GM10248 (cell line): ENCODE data around the gene BAMBI.

Source experiments
- CTCF ChIA-PET: fragments of 300-600 bp; sonication (Branson Sonifier 250); formaldehyde crosslinking; extraction: SDS; loops from one replicate; lab custom pipeline; 2021; ENCODE audit warnings: antibody characterized with exemption; lab: Yijun Ruan, JAX
- POLR2A ChIA-PET: fragments of 350-650 bp; sonication (Branson Sonifier 250); formaldehyde crosslinking; extraction: SDS; loops from one replicate; lab custom pipeline; 2020; ENCODE audit warnings: antibody characterized with exemption; lab: Yijun Ruan, JAX
- DNase-seq: peaks from one replicate; pipeline ENCODE4 v3.0.0; 2012; ENCODE audit errors: extremely low spot score
- TF ChIP-seq, protein P1 (sequence below): IDR thresholded peaks from 2 replicates; pipeline ENCODE4 v1.5.1; 2012; ENCODE audit warnings: mild to moderate bottlenecking, low read depth; ENCODE audit errors: extremely low read depth, missing control alignments, control extremely low read depth

The BAMBI gene

DNA sequence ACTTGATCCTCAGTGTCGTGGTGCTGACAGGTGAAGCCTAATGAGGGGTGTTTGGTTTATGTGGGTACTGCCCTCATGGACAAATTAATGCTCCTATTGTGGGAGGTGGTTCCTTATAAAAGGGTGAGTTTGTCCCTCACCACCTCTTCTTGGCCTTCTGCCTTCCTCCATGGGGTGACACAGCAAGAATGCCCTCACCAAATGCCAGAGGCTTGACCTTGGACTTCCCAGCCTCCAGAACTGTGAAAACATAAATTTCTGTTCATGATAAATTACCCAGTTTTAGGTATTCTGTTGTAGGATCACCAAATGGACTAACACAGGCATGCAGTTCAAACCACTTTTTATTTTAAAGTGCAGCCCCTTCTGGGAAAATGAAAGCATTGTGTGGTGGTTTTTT lies 39.4 kb downstream of the BAMBI start:
- CTCF ChIA-PET = no interaction called here
- TF ChIP-seq, protein P1, sequence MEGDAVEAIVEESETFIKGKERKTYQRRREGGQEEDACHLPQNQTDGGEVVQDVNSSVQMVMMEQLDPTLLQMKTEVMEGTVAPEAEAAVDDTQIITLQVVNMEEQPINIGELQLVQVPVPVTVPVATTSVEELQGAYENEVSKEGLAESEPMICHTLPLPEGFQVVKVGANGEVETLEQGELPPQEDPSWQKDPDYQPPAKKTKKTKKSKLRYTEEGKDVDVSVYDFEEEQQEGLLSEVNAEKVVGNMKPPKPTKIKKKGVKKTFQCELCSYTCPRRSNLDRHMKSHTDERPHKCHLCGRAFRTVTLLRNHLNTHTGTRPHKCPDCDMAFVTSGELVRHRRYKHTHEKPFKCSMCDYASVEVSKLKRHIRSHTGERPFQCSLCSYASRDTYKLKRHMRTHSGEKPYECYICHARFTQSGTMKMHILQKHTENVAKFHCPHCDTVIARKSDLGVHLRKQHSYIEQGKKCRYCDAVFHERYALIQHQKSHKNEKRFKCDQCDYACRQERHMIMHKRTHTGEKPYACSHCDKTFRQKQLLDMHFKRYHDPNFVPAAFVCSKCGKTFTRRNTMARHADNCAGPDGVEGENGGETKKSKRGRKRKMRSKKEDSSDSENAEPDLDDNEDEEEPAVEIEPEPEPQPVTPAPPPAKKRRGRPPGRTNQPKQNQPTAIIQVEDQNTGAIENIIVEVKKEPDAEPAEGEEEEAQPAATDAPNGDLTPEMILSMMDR = no peak
- POLR2A ChIA-PET = no interaction called here
- DNase-seq = no peak

DNA sequence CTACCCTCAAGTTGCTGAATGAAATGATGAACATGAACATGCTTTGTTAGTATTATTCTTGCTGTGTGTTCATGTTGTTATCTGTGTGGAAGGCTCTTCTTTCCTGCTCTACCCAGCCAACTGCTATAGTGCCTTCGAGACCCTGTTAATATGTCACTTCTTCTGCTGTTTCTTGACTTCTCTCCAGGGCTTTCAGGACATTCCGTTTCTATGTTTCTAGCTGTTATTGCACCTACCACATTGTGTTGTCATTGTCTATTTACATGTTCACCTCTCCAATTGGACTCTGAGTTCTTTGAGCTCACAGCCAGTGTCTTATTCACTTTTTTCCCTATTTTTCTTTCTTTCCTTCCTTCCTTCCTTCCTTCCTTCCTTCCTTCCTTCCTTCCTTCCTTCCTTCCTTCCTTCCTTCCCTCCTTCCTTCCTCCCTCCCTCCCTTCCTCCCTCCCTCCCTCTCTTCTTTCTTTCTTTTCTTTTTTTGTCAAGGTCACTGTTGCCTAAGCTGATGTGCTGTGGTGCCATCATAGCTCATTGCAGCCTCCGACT lies 40.4 kb downstream of the BAMBI start:
- DNase-seq = no peak
- CTCF ChIA-PET = no interaction called here
- POLR2A ChIA-PET = no interaction called here
- TF ChIP-seq, protein P1 = no peak

DNA sequence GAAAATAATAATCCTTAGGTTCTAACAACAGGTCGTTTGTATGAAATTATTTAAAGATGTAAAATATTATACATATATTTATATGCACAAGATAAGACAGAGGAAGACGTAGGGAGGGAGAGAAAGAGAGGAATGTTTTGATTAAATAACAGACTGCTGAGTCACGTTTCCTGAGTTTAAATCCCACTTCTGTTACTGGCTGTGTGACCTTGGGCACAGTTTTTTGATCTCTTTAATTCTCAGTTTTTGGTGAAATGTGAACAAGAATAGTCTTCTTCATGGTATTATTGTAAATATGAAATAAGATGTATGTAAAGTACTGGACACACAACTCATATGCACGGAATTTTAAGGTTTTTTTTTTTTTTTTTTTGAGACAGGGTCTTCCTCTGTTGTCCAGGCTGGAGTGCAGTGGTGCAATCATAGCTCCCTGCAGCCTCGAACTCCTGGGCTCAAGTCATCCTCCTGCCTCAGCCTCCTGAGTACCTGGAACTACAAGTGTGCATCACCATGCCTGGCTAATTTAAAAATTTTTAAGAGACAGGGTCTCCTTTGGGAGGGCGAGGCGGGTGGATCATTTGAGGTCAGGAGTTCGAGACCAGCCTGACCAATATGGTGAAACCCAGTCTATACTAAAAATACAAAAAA lies 42.6 kb downstream of the BAMBI start:
- TF ChIP-seq, protein P1 = no peak
- ChIA-PET CTCF (no interaction called here), POLR2A (no interaction called here)
- no peak for DNase-seq

DNA sequence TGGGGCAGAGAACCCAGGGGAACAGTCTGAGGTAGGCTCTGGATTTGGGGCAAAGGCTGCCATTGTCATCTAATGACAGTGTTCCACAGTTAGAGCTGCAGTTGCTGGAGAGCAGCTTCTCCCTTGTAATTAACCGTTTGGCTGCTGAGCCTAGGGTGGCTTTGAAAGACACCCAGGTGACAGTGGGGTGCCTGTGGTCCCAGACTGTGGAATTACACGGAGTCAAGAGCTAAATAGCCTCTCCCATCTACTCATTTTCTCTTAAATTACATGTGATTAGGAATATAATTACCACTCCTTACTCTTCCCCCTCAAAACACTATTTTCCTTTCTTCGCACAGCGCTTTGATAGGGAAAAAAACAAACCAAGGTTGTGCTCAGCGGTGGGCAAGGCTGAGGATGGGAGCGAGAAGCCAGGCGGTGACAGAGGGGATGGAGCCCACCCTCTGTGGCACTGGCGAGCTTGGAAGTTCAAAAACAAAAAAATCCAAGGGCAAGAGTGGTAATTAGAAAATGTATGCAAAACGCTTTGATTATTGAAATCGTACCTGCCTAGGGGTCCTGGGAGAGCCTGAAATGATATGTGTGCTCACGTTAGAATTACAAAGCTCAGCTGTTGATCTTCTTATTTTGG lies 44.1 kb downstream of the BAMBI start:
- no peak for DNase-seq
- ChIA-PET CTCF (no interaction called here), POLR2A (no interaction called here)
- TF ChIP-seq, protein P1 = no peak

DNA sequence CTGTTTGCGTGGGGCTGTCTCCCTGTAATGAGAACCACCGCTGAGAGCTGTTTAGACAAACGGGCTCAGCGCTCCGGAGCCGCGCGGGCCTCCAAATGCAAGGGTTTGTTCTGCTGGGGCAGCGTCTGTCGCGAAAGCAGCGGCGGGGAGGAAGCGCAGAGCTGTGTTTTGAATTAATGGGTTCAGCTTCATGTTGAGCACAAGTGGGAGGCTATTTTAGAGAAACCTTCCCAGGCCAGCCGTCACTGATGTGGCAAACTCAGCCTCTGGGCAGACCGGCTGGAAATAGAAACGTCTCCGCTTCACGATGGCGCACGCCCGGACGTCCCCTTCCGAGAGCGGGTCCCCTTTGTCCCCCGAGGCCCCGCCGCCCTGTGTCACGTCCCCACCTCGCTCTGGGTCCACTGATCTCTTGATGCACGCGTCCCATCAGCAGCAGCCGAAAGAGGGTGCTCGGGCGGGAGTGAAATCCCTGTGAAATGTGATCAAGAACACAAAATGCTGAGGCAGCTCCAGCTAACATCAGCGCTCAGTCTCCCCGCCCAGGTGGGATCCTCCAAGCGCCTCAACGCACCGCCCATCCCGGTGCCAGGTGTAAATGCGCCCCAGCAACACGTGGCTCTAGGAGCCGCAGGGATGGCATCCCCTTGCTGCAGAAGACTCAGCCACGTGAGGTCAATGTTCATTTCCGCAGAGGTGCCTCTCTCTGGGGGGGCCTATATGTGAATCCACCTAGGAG lies 44.9 kb downstream of the BAMBI start:
- ChIA-PET CTCF (no interaction called here), POLR2A (no interaction called here)
- TF ChIP-seq, protein P1 = no peak
- DNase-seq = no peak

DNA sequence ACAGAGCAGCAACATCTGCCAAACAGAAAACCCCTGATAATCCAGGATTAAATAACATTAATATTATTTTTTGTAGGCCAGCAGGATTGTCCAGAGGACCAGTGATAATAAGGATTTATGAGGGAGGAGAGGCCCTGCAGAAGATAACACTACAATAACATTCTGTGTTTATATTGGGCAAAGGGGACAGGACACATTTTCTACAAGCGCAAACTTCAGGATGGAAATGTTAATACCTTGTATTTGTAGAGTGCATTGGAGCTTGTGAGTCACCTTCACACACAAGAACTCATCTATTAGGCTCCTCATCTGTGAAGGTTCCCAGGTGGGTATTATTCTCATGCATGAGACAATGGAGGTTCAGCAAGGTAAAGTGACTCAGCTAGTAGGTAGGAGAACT lies 51.0 kb downstream of the BAMBI start:
- CTCF ChIA-PET = no interaction called here
- TF ChIP-seq, protein P1 = no peak
- POLR2A ChIA-PET = no interaction called here

More for the DNA sequence above, 51.0 kb downstream of the BAMBI start:
- no peak for DNase-seq
